HG03175 (cell line): ENCODE results near the gene BFSP1.

ENCODE experiments used
- ATAC-seq: cut with Tn5 transposase; IDR thresholded peaks from one replicate; pipeline ENCODE4 v1.9.1; 2021; ENCODE audit warnings: mild to moderate bottlenecking, moderate library complexity; ENCODE audit not compliant: unreplicated experiment

Gene BFSP1

GRCh38 chr20:17530716-17531664, at the start of gene BFSP1:
Gene BFSP1, minus strand, starts transcription at chr20:17531379. Its CDS starts 50 bp downstream, at chr20:17531329.
- peak; percentile 48 for ATAC-seq

- no peak for ATAC-seq
These were observed 49.7 kb upstream of the BFSP1 start for GRCh38 chr20:17580895-17581294.

GRCh38 chr20:17579369-17580039, 48.3 kb upstream of the BFSP1 start:
- no peak for ATAC-seq

- no peak for ATAC-seq
These were observed 45.0 kb upstream of the BFSP1 start for GRCh38 chr20:17576215-17576614.

GRCh38 chr20:17573463-17573862, 42.3 kb upstream of the BFSP1 start:
- no peak for ATAC-seq

- ATAC-seq: no peak
These were observed 41.0 kb upstream of the BFSP1 start for GRCh38 chr20:17572034-17572638.

- ATAC-seq: no peak
These were observed 40.0 kb upstream of the BFSP1 start for GRCh38 chr20:17571153-17571527.

- peak; percentile 29 for ATAC-seq
These were observed 39.4 kb upstream of the BFSP1 start for GRCh38 chr20:17570347-17571152.

- peak; percentile 94 for ATAC-seq
These were observed 38.6 kb upstream of the BFSP1 start, which contains the start of gene DSTN for GRCh38 chr20:17569616-17570346. Gene DSTN, plus strand, starts transcription at chr20:17570075. Its CDS starts 134 bp downstream, at chr20:17570209.

- no peak for ATAC-seq
These were observed 37.9 kb upstream of the BFSP1 start for GRCh38 chr20:17568972-17569521.

GRCh38 chr20:17568045-17568788, 37.0 kb upstream of the BFSP1 start:
- ATAC-seq: no peak

- ATAC-seq: no peak
These were observed 35.2 kb upstream of the BFSP1 start for GRCh38 chr20:17566345-17566744.

- no peak for ATAC-seq
These were observed 34.1 kb upstream of the BFSP1 start for GRCh38 chr20:17565169-17565845.

- ATAC-seq: no peak
These were observed 31.7 kb upstream of the BFSP1 start for GRCh38 chr20:17562804-17563305.

- ATAC-seq: no peak
These were observed 29.3 kb upstream of the BFSP1 start for GRCh38 chr20:17560344-17561074.

GRCh38 chr20:17559338-17559737, 28.2 kb upstream of the BFSP1 start:
- ATAC-seq: no peak

- ATAC-seq: no peak
These were observed 27.7 kb upstream of the BFSP1 start for GRCh38 chr20:17558941-17559304.
